Measurements from ENCODE around the gene ERF. TPM values are rescaled to one million over a fixed set of nuclear protein-coding genes. Genes with fewer than 3 reads are reported as not detected.
A peak's percentile ranks its signal among the peaks of the same experiment; 100 is the strongest.

Gene ERF
- total and polyA plus RNA-seq, 2 donors (not counting 1 experiment from before 2014, with no cell fraction given): 48.6 to 51.5 TPM

DNA sequence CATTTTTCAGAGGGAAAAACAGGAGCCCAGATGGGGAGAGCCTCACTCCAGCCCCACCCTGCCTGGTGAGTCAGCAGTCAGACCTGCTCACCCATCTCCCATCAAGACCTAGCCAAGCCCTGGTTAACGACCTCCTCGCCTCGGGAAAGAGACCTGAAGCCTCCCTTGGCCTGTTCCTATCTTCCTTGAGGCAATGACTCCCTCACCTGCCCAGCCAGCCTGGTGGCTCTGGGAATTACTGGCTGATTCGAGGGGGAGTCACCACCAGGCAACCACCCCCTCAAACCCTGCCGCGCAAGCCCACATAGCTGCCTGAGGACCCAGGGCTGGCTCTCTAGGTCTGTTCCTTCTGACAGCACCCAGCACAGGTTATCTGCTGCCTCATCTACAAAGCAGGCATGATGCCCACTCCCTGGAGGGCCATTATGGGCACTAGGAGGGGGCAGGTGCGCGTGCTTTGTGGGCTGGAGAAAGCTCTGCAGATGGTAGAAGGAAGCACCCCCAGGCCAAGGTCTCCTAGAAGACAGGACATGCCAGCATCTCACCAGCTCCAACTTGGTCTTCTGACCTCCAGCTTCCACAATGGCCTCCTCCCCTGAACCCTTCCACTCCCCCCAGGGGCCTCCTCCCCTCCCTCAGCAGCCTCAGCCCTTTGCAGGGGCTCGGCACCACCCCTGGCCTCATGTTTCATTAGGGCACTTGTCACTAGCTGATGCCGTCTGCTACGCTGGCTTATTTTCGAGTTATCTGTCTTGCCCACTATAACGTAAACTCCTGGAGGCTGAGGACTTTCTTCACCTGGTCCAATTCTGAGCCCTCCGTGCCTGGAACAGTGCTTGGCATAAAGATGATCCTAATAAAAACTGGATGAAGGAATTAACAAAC lies 47.8 kb downstream of the ERF start:
- TF ChIP-seq, protein P1, sequence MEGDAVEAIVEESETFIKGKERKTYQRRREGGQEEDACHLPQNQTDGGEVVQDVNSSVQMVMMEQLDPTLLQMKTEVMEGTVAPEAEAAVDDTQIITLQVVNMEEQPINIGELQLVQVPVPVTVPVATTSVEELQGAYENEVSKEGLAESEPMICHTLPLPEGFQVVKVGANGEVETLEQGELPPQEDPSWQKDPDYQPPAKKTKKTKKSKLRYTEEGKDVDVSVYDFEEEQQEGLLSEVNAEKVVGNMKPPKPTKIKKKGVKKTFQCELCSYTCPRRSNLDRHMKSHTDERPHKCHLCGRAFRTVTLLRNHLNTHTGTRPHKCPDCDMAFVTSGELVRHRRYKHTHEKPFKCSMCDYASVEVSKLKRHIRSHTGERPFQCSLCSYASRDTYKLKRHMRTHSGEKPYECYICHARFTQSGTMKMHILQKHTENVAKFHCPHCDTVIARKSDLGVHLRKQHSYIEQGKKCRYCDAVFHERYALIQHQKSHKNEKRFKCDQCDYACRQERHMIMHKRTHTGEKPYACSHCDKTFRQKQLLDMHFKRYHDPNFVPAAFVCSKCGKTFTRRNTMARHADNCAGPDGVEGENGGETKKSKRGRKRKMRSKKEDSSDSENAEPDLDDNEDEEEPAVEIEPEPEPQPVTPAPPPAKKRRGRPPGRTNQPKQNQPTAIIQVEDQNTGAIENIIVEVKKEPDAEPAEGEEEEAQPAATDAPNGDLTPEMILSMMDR (IDR thresholded peaks at IDR 0.05): no peak
- no peak for TF ChIP-seq EZH2 (IDR thresholded peaks at IDR 0.05; ENCODE audit: borderline replicate concordance, insufficient read depth, low read depth, low read length, poor library complexity, severe bottlenecking)
- H3K27me3 Mint-ChIP-seq: no peaks in the 10 kb centered on the region
- Histone ChIP-seq H3K4me1 (ENCODE audit: control insufficient read depth in 2 of 2, insufficient read depth in 2 of 2, low read length in 2 of 2) (peaks cover 22% of the 10 kb centered on the region in 2 donors), H4K20me1 (ENCODE audit: control insufficient read depth, insufficient read depth, low read length, poor library complexity, severe bottlenecking) (peaks cover 88% of the 10 kb centered on the region), H3K36me3 (replicated peaks in 1 of 2; ENCODE audit: control extremely low read depth in 1 of 2, control insufficient read depth in 1 of 2, extremely low read depth in 1 of 2, insufficient read depth in 2 of 2, low read length in 1 of 2) (peaks cover 0 to 85% of the 10 kb centered on the region in 2 experiments), H3K9ac (ENCODE audit: low read length) (no peak overlapping the region), H3K27me3 (replicated peaks in 1 of 4; ENCODE audit: control extremely low read depth in 1 of 4, control insufficient read depth in 3 of 4, insufficient read depth in 4 of 4, low read length in 3 of 4) (no peaks in the 10 kb centered on the region), H3K9me3 (ENCODE audit: control extremely low read depth in 1 of 3, control insufficient read depth in 2 of 3, insufficient read depth in 1 of 3, low read length in 2 of 3) (peaks cover 0 to 4% (median 0%) of the 10 kb centered on the region in 3 donors), H3K4me2 (replicated peaks; ENCODE audit: low read depth, low read length, poor library complexity, severe bottlenecking) (no peak overlapping the region), H3K27ac (ENCODE audit: low read length in 2 of 2) (no peak overlapping the region), H3K4me3 (ENCODE audit: control extremely low read depth in 1 of 5, extremely low read depth in 1 of 5, insufficient read depth in 1 of 5, low read depth in 2 of 5, low read length in 4 of 5) (no peak overlapping the region), H3K79me2 (ENCODE audit: control insufficient read depth, insufficient read depth, low read length) (peaks cover 93% of the 10 kb centered on the region), H2AFZ (ENCODE audit: insufficient read depth, low read depth, low read length, poor library complexity, severe bottlenecking) (no peak overlapping the region)
- no peaks in the 10 kb centered on the region for H3K9me3 Mint-ChIP-seq (ENCODE audit: insufficient read depth)
- intact Hi-C loops (cut with micrococcal nuclease): no loop called here
- ChIA-PET POLR2A (no interaction called here), CTCF (interaction anchor here (0.7 kb wide), 1 partner anchor 9 kb away, joined by 3 read pairs; no protein-coding TSS in a partner anchor)
- peak overlapping the region; percentile 46 for H3K27ac Mint-ChIP-seq
- WGBS (ENCODE audit: insufficient coverage): 96% methylated on average over 10 of the region's 14 CpGs
- DNase-seq (no peak), ATAC-seq (ENCODE audit: low read depth) (no peak)
- no peak overlapping the region for H3K4me3 Mint-ChIP-seq
- peaks cover 46% of the 10 kb centered on the region for H3K4me1 Mint-ChIP-seq

GRCh38 chr19:42204664-42205063 lies 50.3 kb downstream of the ERF start:
- peaks cover 0 to 75% of the 10 kb centered on the region in 2 experiments for H3K36me3 ChIP-seq (replicated peaks in 1 of 2; ENCODE audit: control extremely low read depth in 1 of 2, control insufficient read depth in 1 of 2, extremely low read depth in 1 of 2, insufficient read depth in 2 of 2, low read length in 1 of 2)
- Mint-ChIP-seq H3K9me3 (ENCODE audit: insufficient read depth) (no peaks in the 10 kb centered on the region), H3K27ac (peak overlapping the region; percentile 32), H3K4me1 (peaks cover 67% of the 10 kb centered on the region), H3K4me3 (no peak overlapping the region), H3K27me3 (no peaks in the 10 kb centered on the region)
- H3K9ac ChIP-seq (ENCODE audit: low read length): no peak overlapping the region
- H3K27ac ChIP-seq (ENCODE audit: low read length in 2 of 2): no peak overlapping the region
- H3K27me3 ChIP-seq (replicated peaks in 1 of 4; ENCODE audit: control extremely low read depth in 1 of 4, control insufficient read depth in 3 of 4, insufficient read depth in 4 of 4, low read length in 3 of 4): no peaks in the 10 kb centered on the region
- TF ChIP-seq, protein P1 (IDR thresholded peaks at IDR 0.05): no peak
- TF ChIP-seq EZH2 (IDR thresholded peaks at IDR 0.05; ENCODE audit: borderline replicate concordance, insufficient read depth, low read depth, low read length, poor library complexity, severe bottlenecking): no peak
- H3K4me3 ChIP-seq (ENCODE audit: control extremely low read depth in 1 of 5, extremely low read depth in 1 of 5, insufficient read depth in 1 of 5, low read depth in 2 of 5, low read length in 4 of 5): no peak overlapping the region
- ChIA-PET POLR2A (no interaction called here), CTCF (no interaction called here)
- ATAC-seq (ENCODE audit: low read depth) (no peak), DNase-seq (no peak)
- H3K79me2 ChIP-seq (ENCODE audit: control insufficient read depth, insufficient read depth, low read length): peaks cover 70% of the 10 kb centered on the region
- H3K4me1 ChIP-seq (ENCODE audit: control insufficient read depth in 2 of 2, insufficient read depth in 2 of 2, low read length in 2 of 2): peaks cover 45 to 47% of the 10 kb centered on the region in 2 donors
- intact Hi-C loops (cut with micrococcal nuclease): loop anchor here (5.0 kb wide), 1 partner anchor 78 kb away; no protein-coding TSS in a partner anchor
- H4K20me1 ChIP-seq (ENCODE audit: control insufficient read depth, insufficient read depth, low read length, poor library complexity, severe bottlenecking): peaks cover 70% of the 10 kb centered on the region
- no peak overlapping the region for H2AFZ ChIP-seq (ENCODE audit: insufficient read depth, low read depth, low read length, poor library complexity, severe bottlenecking)
- no peak overlapping the region for H3K4me2 ChIP-seq (replicated peaks; ENCODE audit: low read depth, low read length, poor library complexity, severe bottlenecking)
- 90% methylated on average over 3 of the region's 6 CpGs for WGBS (ENCODE audit: insufficient coverage)
- H3K9me3 ChIP-seq (ENCODE audit: control extremely low read depth in 1 of 3, control insufficient read depth in 2 of 3, insufficient read depth in 1 of 3, low read length in 2 of 3): peaks cover 0 to 4% (median 0%) of the 10 kb centered on the region in 3 donors

Data from B cell (primary cell).